ENCODE measurements around the gene SART3.

- TF ChIP-seq POLR2A (IDR thresholded peaks at IDR 0.05) (no peak), CTCF (IDR thresholded peaks at IDR 0.05) (no peak), POLR2AphosphoS5 (IDR thresholded peaks at IDR 0.05) (no peak)
Measured at GRCh38 chr12:108538146-108538545, 22.8 kb downstream of the SART3 start.
